Endometrial microvascular endothelial cells (primary cell): Measurements from ENCODE around the gene HOXA6. TPM values are rescaled to one million over a fixed set of nuclear protein-coding genes. Genes with fewer than 3 reads are reported as not detected.

Experiments
- in situ Hi-C: cut with HindIII; loops from 2 replicates; pipeline ENCODE4 v1.10.0; 2017; ENCODE audit warnings: low sequenced_read_pairs, low pct_unique_long_range_greater_than_20kb; ENCODE audit errors: inconsistent ontology term
- total RNA-seq: library from RNA; depleted of rRNA; stranded (reverse); fragments of >200 nt; gene quantifications from one replicate; pipeline ENCODE4 v1.2.3, GENCODE V29; 2015; ENCODE audit errors: inconsistent ontology term

HOXA6 gene
- total RNA-seq, 1 donor from 2014 or later, result 6.0 TPM

GRCh38 chr7:27116962-27117886 lies 30.4 kb downstream of the HOXA6 start:
- in situ Hi-C loops, result no loop called here

GRCh38 chr7:27116031-27116961 lies 31.3 kb downstream of the HOXA6 start:
- in situ Hi-C loops, result no loop called here

- in situ Hi-C loops, result no loop called here
These were observed 32.1 kb downstream of the HOXA6 start for GRCh38 chr7:27115221-27116026.

GRCh38 chr7:27114881-27115220 lies 32.7 kb downstream of the HOXA6 start:
- in situ Hi-C loops, result no loop called here

DNA sequence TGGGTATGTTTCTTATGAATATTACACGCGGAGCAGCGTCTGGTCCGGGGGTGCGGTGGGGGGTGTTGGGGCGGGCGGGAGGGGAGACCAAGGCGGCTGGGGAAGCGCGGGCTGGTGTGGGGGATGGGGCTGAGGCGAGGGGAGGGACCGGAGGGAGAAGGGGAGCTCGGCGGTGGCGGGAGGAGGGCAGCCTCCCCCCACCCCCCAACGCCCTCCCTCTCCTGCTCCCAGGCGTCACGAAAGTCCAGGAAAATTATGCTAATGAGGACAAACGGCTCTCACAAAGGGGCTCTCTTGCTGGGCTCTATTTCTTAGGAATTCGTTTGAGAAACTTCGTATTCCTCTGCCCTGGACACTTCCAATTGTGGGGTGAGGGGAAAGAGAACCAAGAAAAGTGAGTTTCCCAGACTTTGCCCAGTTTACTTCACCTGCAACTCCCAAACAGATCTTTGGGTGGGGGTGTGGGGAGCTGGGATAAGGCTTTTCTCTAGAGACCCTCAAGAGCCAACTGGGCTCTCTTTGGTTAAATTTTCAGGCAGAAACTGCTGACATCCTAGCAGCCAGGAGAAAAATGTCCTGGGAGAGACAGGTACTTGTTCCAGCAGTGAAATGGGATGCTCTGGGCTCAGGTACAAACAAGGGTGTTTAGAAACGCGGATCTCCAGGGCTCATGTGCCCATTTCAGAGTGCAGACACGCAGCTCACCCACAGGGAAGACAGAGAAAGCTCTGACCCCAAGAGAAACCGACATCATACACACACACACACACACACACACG lies 33.4 kb downstream of the HOXA6 start:
- in situ Hi-C loops, result no loop called here

DNA sequence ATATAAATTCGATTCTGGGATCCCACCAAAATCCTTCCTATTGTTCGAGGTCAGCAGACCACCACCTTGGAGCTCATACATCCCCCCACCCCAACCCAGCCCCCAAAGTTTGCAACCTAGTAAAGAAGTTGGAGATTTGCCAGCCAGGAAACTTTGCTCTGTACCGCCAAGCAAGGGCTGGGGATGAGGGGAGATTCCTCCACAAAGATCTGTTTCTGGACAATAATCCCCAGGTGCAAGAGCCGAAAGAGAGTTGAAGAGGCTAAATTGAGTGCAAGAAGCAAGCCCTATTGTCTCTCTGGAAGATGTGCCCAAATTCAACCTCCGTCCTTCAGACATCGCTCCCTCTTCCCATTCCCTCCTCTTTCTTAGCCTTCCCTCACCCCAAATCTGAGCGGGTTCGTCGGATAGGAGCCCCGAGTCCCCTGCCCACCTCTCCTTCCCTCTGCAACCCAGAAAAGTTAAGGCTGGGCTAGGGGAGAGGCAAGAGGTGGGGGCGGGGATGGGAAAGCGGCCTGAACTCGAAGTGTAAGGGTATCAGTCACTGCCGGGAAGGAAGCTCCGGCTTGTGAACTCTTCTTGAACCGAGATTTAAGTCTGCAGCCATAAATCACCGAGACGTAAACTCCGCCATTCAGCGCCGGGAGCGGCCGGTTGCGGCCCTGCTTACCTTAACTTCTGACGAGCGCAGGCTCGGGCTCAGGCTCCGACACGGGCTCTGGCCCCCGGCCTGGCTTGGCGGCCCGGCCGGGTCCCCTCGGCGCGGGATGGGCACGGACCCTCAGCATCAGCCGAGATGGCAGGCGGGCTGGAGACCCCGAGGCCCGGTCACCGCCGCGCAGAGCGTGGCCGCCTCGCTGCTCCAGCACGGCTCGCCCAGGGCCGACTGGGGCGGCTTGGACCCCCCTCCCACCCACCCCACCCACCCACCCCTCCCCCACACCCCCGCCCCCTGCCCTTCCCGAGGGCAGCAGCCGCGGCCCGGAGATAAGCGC lies 34.3 kb downstream of the HOXA6 start:
- in situ Hi-C loops, result no loop called here

DNA sequence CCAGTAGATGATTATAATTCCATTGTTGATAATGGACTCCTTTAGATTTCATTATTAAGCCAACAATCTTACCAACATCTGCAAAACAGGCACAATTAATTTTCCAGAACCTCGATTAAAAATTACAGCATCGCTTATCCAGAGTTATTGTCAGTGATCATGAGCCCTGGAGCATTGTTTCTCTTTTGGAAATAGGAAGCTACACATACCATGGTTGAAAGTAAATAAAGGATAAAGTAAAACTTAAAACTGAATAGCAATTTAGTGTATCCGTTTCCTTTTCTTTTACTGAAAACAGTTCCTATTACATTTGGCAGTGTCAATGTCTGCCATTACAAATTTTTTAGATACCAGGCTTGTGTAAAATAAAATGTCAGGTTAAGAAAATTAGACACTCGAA lies 35.2 kb downstream of the HOXA6 start:
- in situ Hi-C loops, result no loop called here

GRCh38 chr7:27111751-27112277 lies 35.8 kb downstream of the HOXA6 start:
- in situ Hi-C loops, result no loop called here

- in situ Hi-C loops, result no loop called here
These were observed 36.4 kb downstream of the HOXA6 start for GRCh38 chr7:27111042-27111750.

DNA sequence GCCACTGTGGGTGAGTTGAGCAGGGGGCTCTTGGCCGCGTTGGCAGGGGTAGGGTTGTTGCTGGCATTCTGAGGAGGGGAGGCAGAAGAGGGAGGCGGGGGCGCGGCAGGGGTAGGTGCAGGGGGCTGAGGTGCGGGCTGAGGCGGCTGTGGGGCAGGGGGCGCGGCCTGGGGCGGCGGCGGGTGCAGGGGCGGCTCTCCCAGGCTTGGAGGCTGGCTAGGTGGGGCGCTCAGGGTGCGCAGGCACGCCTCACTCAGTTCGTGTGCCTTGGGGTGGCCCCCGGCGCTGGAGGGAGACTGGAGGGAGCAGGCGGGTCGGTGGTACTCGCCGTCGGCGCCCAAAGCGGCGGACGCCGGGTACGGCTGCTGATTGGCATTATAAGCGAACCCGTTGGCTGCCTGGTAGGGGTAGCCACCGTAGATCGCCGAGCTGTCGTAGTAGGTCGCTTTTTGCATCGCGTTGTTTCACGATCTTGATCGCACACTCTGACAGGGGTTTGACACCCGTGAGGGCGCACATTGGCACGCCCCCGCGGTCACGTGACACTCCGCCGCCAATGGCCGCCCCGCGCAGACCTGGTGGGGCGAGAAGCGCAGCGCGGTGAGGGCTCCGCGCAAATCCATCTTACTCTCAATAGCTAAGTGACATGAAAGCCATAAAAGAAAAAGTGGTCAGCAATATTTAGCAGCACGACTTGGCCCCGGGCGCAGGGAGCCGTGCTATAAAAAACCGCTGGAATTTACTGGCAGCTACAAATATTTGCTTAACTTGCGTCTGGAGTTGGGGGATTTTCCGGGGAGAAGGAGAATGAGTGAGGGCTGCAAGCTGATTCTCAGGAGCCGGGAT lies 37.2 kb downstream of the HOXA6 start:
- in situ Hi-C loops, result no loop called here

DNA sequence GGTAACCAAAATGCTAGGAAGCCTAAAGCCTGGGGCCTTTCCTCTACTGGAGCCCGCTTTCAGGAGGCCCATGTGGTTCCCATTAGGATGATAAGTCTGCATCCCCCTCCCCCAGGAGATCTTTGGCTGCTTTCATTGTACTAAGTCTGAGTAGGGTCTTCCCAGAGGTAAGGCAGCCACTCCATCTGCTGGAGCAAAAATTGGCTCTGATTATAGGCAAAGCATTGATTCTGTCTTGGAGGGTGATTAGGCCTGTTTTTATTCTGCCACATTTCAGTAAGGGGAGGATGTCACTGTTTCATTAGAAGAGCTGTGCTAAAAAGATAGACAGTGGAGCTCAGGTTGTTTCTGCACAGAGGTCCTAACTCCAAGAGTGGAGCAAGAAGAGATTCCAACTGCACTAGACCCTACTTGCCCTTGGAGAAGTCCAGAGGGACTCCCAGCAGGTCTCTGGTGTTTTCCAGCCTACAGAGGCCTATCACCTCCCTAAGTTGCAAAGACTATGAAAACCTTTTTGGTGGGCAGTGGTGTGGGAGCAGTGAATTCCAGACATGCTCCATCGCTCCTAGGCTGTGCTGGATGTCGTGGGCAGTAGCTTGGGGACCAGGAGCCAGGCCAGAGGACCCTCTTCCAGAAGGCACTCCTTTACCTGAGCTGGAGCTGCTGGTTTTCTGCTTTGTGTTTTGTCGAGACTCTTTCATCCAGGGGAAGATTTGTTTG lies 37.9 kb downstream of the HOXA6 start:
- in situ Hi-C loops, result no loop called here

DNA sequence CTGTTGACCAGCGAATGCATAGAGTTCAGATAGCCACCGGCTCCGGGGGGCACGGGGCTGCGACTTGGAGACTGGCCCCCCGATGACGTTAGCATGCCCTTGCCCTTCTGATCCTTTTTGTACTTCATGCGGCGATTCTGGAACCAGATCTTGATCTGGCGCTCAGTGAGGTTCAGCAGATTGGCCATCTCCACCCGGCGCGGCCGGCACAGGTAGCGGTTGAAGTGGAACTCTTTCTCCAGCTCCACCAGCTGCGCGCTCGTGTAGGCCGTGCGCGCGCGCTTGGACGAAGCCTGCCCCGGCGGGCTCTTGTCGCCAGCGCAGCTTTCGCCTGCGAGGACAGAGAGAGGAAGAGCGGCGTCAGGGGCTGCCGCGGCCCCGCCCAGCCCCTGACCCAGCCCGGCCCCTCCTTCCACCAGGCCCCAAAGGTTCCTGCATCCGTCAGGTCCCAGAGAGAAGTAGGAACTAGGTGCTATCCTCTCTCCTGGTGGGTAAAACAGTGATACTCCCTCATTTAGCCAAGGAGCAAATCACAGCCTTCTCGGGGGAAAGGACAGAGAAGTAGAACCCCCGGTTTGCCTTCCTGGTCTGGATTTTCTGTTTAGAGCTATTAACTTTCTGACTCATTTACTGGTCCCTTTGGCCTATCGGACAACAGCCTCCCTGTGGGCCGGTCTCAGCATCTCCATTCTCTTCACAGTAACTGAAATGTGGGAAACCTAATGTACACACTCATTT lies 39.0 kb downstream of the HOXA6 start:
- in situ Hi-C loops, result no loop called here

- in situ Hi-C loops, result no loop called here
These were observed 39.9 kb downstream of the HOXA6 start for GRCh38 chr7:27107391-27108381.
